ENCODE measurements around the gene DAAM2. TPM values are rescaled to one million over a fixed set of nuclear protein-coding genes. Genes with fewer than 3 reads are reported as not detected.

The DAAM2 gene
- total RNA-seq, 4 donors from 2014 or later: 200 to 373 (median 270) TPM

Other genes with a start within 250 kb of the DAAM2 start
- 1 to 10 TPM in 2 of 4 donors, under 1 TPM in 2; 0.47 to 2.3 (median 0.97) TPM for gene KIF6, start 67.0 kb upstream of the DAAM2 start, total RNA-seq
- gene MOCS1, start 142.1 kb downstream of the DAAM2 start, total RNA-seq: 10 to 100 TPM; 24.0 to 33.0 (median 29.3) TPM